Measurements from ENCODE around the gene HIBCH.
"Not testable (repeated sequence)": the region's sequence is repeated elsewhere in the genome, so short reads cannot be mapped to it uniquely, and the experiment has no call there.

Gene HIBCH

GRCh38 chr2:190342611-190343010, 23.0 kb upstream of the HIBCH start:
- no peak for DNase-seq

GRCh38 chr2:190340369-190340768, 20.7 kb upstream of the HIBCH start:
- no peak for DNase-seq

- DNase-seq: no peak
These were observed 19.8 kb upstream of the HIBCH start for GRCh38 chr2:190339394-190339793.

GRCh38 chr2:190338453-190338852, 18.8 kb upstream of the HIBCH start:
- DNase-seq: no peak

GRCh38 chr2:190336420-190336819, 16.8 kb upstream of the HIBCH start:
- DNase-seq: no peak

GRCh38 chr2:190335584-190335983, 16.0 kb upstream of the HIBCH start:
- not testable (repeated sequence) for DNase-seq

GRCh38 chr2:190335225-190335559, 15.6 kb upstream of the HIBCH start:
- no peak for DNase-seq

- no peak for DNase-seq
These were observed 15.0 kb upstream of the HIBCH start for GRCh38 chr2:190334479-190335224.

- DNase-seq: no peak
These were observed 14.3 kb upstream of the HIBCH start for GRCh38 chr2:190333928-190334327.

GRCh38 chr2:190333395-190333794, 13.8 kb upstream of the HIBCH start:
- DNase-seq: no peak

GRCh38 chr2:190328573-190329147, 9.0 kb upstream of the HIBCH start:
- no peak for DNase-seq

- no peak for DNase-seq
These were observed 8.4 kb upstream of the HIBCH start for GRCh38 chr2:190327867-190328572.

- DNase-seq: no peak
These were observed 6.0 kb upstream of the HIBCH start for GRCh38 chr2:190325588-190325987.

GRCh38 chr2:190323406-190323805, 3.8 kb upstream of the HIBCH start:
- DNase-seq: no peak

GRCh38 chr2:190320696-190321095, 1.1 kb upstream of the HIBCH start:
- peak; percentile 47 for DNase-seq

GRCh38 chr2:190318931-190319554, 583 bp downstream of the HIBCH start:
- peak; percentile 18 for DNase-seq

GRCh38 chr2:190318514-190318913, 1.1 kb downstream of the HIBCH start:
- no peak for DNase-seq

- DNase-seq: no peak
These were observed 4.4 kb downstream of the HIBCH start for GRCh38 chr2:190315273-190315672.

GRCh38 chr2:190313880-190314279, 5.7 kb downstream of the HIBCH start:
- DNase-seq: no peak

GRCh38 chr2:190312635-190313025, 7.0 kb downstream of the HIBCH start:
- DNase-seq: not testable (repeated sequence)

GRCh38 chr2:190311893-190312634, 7.6 kb downstream of the HIBCH start:
- no peak for DNase-seq

- DNase-seq: no peak
These were observed 11.6 kb downstream of the HIBCH start for GRCh38 chr2:190308031-190308430.

- DNase-seq: no peak
These were observed 15.2 kb downstream of the HIBCH start for GRCh38 chr2:190304404-190304803.

Data from activated naive CD4-positive, alpha-beta T cell treated with Interleukin-2 at 50 U/mL for 16 hours (primary cell).